HepG2 (cell line): ENCODE data around the gene KIFC1. TPM values are rescaled to one million over a fixed set of nuclear protein-coding genes. Genes with fewer than 3 reads are reported as not detected.
A peak's percentile ranks its signal among the peaks of the same experiment; 100 is the strongest.

Experiments
- AGO1 ChIP-seq: fragments of 200-400 bp; formaldehyde crosslinking; IDR thresholded peaks from 2 replicates; pipeline ENCODE4 v1.6.1; 2017; ENCODE audit warnings: mild to moderate bottlenecking, low read depth, low read length, moderate library complexity; ENCODE audit not compliant: poor library complexity, severe bottlenecking
- DPF2 ChIP-seq: sonication (generic); formaldehyde crosslinking; IDR thresholded peaks from 2 replicates; pipeline ENCODE4 v1.4.0; 2020; ENCODE audit warnings: mild to moderate bottlenecking, low read depth, missing genetic modification reagents, borderline replicate concordance
- GLMP ChIP-seq: sonication (generic); formaldehyde crosslinking; IDR thresholded peaks from 2 replicates; pipeline ENCODE4 v1.9.0; 2021; ENCODE audit warnings: missing genetic modification reagents, mild to moderate bottlenecking, borderline replicate concordance
- MAFK ChIP-seq, 2 experiments: IDR thresholded peaks in 1 of 2; conservative IDR thresholded peaks in 1 of 2; 2 replicates each; pipeline ENCODE4 v1.6.1; 2011; ENCODE audit warnings: improper control_type of control experiment in 2 of 2, low read length in 2 of 2
- MAX ChIP-seq: IDR thresholded peaks from 2 replicates; pipeline ENCODE4 v1.6.1; 2012; ENCODE audit warnings: inconsistent platforms
- NFKB2 ChIP-seq: sonication (generic); formaldehyde crosslinking; IDR thresholded peaks from 2 replicates; pipeline ENCODE4 v1.4.0; 2020; ENCODE audit warnings: missing genetic modification reagents, borderline replicate concordance
- NR2F6 ChIP-seq, 2 experiments: IDR thresholded peaks; 2 replicates each; pipeline ENCODE4 v1.6.1; 2016; ENCODE audit warnings: antibody characterized with exemption in 1 of 2, mild to moderate bottlenecking in 1 of 2
- RBM22 ChIP-seq: fragments of 200-400 bp; formaldehyde crosslinking; optimal IDR thresholded peaks from 2 replicates; pipeline ENCODE3; 2017; ENCODE audit warnings: mild to moderate bottlenecking, low read length, moderate library complexity
- REPIN1 ChIP-seq: sonication (generic); formaldehyde crosslinking; IDR thresholded peaks from 2 replicates; pipeline ENCODE4 v1.8.0; 2022; ENCODE audit warnings: missing genetic modification reagents, low read depth, mild to moderate bottlenecking, borderline replicate concordance
- ZBTB7B ChIP-seq: sonication (generic); formaldehyde crosslinking; IDR thresholded peaks from 2 replicates; pipeline ENCODE4 v1.4.0; 2020; ENCODE audit warnings: missing genetic modification reagents
- ZFP90 ChIP-seq: sonication (generic); formaldehyde crosslinking; IDR thresholded peaks from 2 replicates; pipeline ENCODE4 v1.8.0; 2022; ENCODE audit warnings: missing genetic modification reagents, mild to moderate bottlenecking, inconsistent platforms, borderline replicate concordance
- ZMAT5 ChIP-seq: sonication (generic); formaldehyde crosslinking; IDR thresholded peaks from 2 replicates; pipeline ENCODE4 v1.5.0; 2020; ENCODE audit warnings: mild to moderate bottlenecking, low read depth, missing genetic modification reagents, borderline replicate concordance
- ZMYM4 ChIP-seq: sonication (generic); formaldehyde crosslinking; IDR thresholded peaks from 2 replicates; pipeline ENCODE4 v1.8.1; 2023; ENCODE audit warnings: mild to moderate bottlenecking, missing genetic modification reagents
- ZNF569 ChIP-seq: sonication (generic); formaldehyde crosslinking; IDR thresholded peaks from 2 replicates; pipeline ENCODE4 v1.5.0; 2020; ENCODE audit warnings: mild to moderate bottlenecking, missing genetic modification reagents, moderate library complexity, borderline replicate concordance
- ZNF607 ChIP-seq: sonication (generic); formaldehyde crosslinking; IDR thresholded peaks from 2 replicates; pipeline ENCODE4 v1.5.1; 2020; ENCODE audit warnings: missing genetic modification reagents, mild to moderate bottlenecking, borderline replicate concordance
- ZNF615 ChIP-seq: sonication (generic); formaldehyde crosslinking; IDR thresholded peaks from 2 replicates; pipeline ENCODE4 v1.5.0; 2020; ENCODE audit warnings: mild to moderate bottlenecking, missing genetic modification reagents, borderline replicate concordance
- ZNF746 ChIP-seq: sonication (generic); formaldehyde crosslinking; IDR thresholded peaks from 2 replicates; pipeline ENCODE4 v1.8.0; 2022; ENCODE audit warnings: mild to moderate bottlenecking, missing genetic modification reagents
- ZNF772 ChIP-seq: sonication (generic); formaldehyde crosslinking; IDR thresholded peaks from 2 replicates; pipeline ENCODE4 v1.5.0; 2020; ENCODE audit warnings: mild to moderate bottlenecking, missing genetic modification reagents
- ZNF782 ChIP-seq: sonication (generic); formaldehyde crosslinking; IDR thresholded peaks from 2 replicates; pipeline ENCODE4 v1.4.0; 2020; ENCODE audit warnings: missing genetic modification reagents, mild to moderate bottlenecking, borderline replicate concordance
- polyA plus RNA-seq, 8 experiments: library from polyadenylated mRNA; depleted of rRNA in 3 of 8; stranded (reverse) in 7 of 8; unstranded in 1 of 8; fragments of >200 nt; fragmentation: Illumina TruSeq in 4 of 8; extraction: Trizol in 4 of 8; gene quantifications; 2 replicates each; pipeline versions ENCODE4 v1.2.1 to v1.2.3, GENCODE V29; 2011 to 2016; ENCODE audit warnings: low read depth in 4 of 8, missing spikeins in 1 of 8, mixed read lengths in 1 of 8; ENCODE audit not compliant: insufficient read depth in 1 of 8
- total RNA-seq, 5 experiments: library from RNA; depleted of rRNA; stranded (reverse); fragments of >200 nt; fragmentation: Illumina TruSeq; extraction: Trizol; gene quantifications; 2 replicates each; pipeline ENCODE4 v1.2.3, GENCODE V29; 2016; ENCODE audit warnings: low read depth in 1 of 5
- TF ChIP-seq, protein P1 (sequence below): sonication (generic); formaldehyde crosslinking; IDR thresholded peaks from 2 replicates; pipeline ENCODE4 v1.5.1; 2020; ENCODE audit warnings: mild to moderate bottlenecking, missing genetic modification reagents
- TF ChIP-seq, protein P2 (sequence below): sonication (generic); formaldehyde crosslinking; IDR thresholded peaks from 2 replicates; pipeline ENCODE4 v1.4.0; 2020; ENCODE audit warnings: missing genetic modification reagents, mild to moderate bottlenecking, borderline replicate concordance
- TF ChIP-seq, protein P3 (sequence below): IDR thresholded peaks from 2 replicates; pipeline ENCODE4 v1.6.1; 2016

The KIFC1 gene
- total and polyA plus RNA-seq, 2 of the 13 experiments (the other 11 are each of a cell fraction or from before 2014, with no cell fraction given) = 25.0 to 45.5 TPM

GRCh38 chr6:33410050-33410710 lies 18.6 kb downstream of the KIFC1 start (continued):
- TF ChIP-seq, protein P1, sequence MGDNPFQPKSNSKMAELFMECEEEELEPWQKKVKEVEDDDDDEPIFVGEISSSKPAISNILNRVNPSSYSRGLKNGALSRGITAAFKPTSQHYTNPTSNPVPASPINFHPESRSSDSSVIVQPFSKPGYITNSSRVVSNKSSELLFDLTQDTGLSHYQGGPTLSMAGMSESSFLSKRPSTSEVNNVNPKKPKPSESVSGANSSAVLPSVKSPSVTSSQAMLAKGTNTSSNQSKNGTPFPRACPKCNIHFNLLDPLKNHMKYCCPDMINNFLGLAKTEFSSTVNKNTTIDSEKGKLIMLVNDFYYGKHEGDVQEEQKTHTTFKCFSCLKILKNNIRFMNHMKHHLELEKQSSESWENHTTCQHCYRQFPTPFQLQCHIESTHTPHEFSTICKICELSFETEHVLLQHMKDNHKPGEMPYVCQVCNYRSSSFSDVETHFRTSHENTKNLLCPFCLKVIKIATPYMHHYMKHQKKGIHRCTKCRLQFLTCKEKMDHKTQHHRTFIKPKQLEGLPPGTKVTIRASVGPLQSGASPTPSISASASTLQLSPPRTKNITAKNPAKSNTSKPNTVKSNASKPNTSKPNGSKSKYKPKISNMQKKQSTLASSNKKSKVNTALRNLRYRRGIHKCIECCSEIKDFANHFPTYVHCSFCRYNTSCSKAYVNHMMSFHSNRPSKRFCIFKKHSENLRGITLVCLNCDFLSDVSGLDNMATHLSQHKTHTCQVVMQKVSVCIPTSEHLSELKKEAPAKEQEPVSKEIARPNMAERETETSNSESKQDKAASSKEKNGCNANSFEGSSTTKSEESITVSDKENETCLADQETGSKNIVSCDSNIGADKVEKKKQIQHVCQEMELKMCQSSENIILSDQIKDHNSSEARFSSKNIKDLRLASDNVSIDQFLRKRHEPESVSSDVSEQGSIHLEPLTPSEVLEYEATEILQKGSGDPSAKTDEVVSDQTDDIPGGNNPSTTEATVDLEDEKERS (CRISPR knock-in tag) = peak; percentile 91
- TF ChIP-seq ZNF569 (CRISPR knock-in tag) (no peak), DPF2 (CRISPR knock-in tag) (0 out of 2 replicates have a peak, but pooled peaks have one; percentile 43), ZNF772 (CRISPR knock-in tag) (peak; percentile 94), NFKB2 (CRISPR knock-in tag) (peak; percentile 93; the same call in 1 of the 2 replicates), ZBTB7B (CRISPR knock-in tag) (peak; percentile 71), ZMYM4 (CRISPR knock-in tag) (peak; percentile 93), MAFK (conservative IDR thresholded peaks at IDR 0.05 in 1 of 2, IDR thresholded peaks at IDR 0.05 in 1 of 2; ENCODE audit: low read length in 2 of 2) (no peak), ZNF615 (CRISPR knock-in tag) (no peak), AGO1 (peak; percentile 100), ZMAT5 (no peak), ZNF607 (CRISPR knock-in tag) (peak; percentile 83), NR2F6 (IDR thresholded peaks at IDR 0.05) (no peak), NR2F6 (CRISPR knock-in tag; IDR thresholded peaks at IDR 0.05) (no peak; the same call in 1 of the 2 replicates), RBM22 (peak; percentile 96), ZNF782 (peak; percentile 87; the same call in 1 of the 2 replicates), ZNF746 (CRISPR knock-in tag) (peak; percentile 91; the same call in 1 of the 2 replicates), MAX (peak; percentile 98), ZFP90 (peak; percentile 87), REPIN1 (CRISPR knock-in tag) (peak; percentile 97), GLMP (CRISPR knock-in tag) (no peak)
- TF ChIP-seq, protein P2, sequence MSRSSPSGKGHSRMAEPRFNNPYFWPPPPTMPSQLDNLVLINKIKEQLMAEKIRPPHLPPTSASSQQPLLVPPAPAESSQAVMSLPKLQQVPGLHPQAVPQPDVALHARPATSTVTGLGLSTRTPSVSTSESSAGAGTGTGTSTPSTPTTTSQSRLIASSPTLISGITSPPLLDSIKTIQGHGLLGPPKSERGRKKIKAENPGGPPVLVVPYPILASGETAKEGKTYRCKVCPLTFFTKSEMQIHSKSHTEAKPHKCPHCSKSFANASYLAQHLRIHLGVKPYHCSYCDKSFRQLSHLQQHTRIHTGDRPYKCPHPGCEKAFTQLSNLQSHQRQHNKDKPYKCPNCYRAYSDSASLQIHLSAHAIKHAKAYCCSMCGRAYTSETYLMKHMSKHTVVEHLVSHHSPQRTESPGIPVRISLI (CRISPR knock-in tag) = peak; percentile 66; the same call in 1 of the 2 replicates
- TF ChIP-seq, protein P3, sequence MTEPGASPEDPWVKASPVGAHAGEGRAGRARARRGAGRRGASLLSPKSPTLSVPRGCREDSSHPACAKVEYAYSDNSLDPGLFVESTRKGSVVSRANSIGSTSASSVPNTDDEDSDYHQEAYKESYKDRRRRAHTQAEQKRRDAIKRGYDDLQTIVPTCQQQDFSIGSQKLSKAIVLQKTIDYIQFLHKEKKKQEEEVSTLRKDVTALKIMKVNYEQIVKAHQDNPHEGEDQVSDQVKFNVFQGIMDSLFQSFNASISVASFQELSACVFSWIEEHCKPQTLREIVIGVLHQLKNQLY (CRISPR knock-in tag) = peak; percentile 80
